ENCODE results near the gene DSG3.

Gene DSG3

DNA sequence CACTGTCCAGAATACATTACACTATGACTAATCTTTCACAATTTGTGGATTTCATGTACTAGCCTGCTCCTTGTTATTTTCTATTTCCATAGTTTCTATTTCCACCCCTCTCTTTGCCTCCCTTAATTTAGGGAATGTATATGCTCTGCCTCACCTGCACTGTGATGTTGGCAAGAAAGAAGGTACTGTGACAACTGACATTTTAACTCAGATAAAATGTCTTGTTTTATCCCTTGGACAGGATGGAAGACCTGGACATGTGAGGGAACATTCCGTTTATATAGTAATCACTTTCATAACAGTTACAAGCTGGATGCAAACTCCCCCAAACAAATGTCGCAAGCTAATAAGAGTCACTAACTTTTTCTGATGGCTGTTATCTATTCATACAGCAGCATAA lies 21.5 kb upstream of the DSG3 start:
- Mint-ChIP-seq H3K27me3 (no peaks in the 10 kb centered on the region), H3K4me3 (no peak overlapping the region), H3K27ac (no peak overlapping the region)

DNA sequence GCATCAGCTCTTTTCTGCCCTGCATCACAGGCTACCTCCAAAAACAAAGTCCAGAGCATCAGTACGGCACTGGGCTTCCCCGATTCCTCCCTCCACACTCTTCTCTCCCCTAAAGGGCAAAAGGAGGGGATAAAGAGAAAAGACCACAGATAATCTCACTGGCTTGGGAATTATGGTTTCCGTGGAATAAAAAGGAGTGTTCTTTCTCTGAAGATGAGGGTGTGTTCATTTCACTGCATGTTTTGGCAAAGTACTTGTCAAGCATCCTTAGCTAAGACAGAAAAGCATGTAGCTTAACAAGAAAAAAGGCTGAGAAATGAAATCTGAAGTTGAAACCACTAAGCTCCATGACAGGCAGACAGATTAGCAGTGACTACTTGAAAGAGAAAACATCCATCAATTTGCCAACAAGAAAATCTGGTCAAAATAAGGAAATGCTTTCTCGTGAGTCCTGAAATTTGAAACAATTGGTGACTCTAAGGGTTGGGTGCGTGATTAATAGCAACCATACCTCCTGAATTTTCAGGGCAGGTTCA lies 20.6 kb upstream of the DSG3 start:
- Mint-ChIP-seq H3K27ac (no peak overlapping the region), H3K4me3 (no peak overlapping the region), H3K27me3 (no peaks in the 10 kb centered on the region), H3K36me3 (no peaks in the 10 kb centered on the region), H3K4me1 (no peaks in the 10 kb centered on the region), H3K9me3 (peaks cover 6% of the 10 kb centered on the region)

More for the DNA sequence above, 21.5 kb upstream of the DSG3 start:
- Mint-ChIP-seq H3K36me3 (no peaks in the 10 kb centered on the region), H3K9me3 (peaks cover 6% of the 10 kb centered on the region), H3K4me1 (no peaks in the 10 kb centered on the region)

- Mint-ChIP-seq H3K27ac (no peak overlapping the region), H3K27me3 (no peaks in the 10 kb centered on the region), H3K4me3 (no peak overlapping the region), H3K36me3 (no peaks in the 10 kb centered on the region), H3K9me3 (peaks cover 6% of the 10 kb centered on the region), H3K4me1 (no peaks in the 10 kb centered on the region)
Observed at GRCh38 chr18:31428211-31428610, 19.3 kb upstream of the DSG3 start.

DNA sequence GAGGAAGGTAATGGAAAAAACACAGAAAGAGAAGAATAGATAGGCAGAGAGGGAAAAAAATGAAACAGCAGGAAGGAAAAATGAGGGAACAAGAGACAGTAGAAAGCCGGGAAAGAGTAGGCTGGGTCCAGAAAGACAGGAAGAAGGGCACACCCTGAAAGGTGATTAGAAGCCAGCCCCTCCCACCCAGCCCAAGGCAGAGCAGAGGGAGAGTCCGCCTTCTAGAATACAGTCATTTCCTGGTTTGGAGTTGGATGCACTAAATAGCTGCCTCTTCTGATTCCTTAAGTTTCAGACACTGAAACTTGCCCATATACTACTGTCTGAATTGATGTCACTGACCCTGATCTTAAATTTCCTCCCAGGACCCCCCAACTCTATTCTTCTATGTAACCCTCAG lies 17.9 kb upstream of the DSG3 start:
- H3K4me1 Mint-ChIP-seq = no peaks in the 10 kb centered on the region
- H3K36me3 Mint-ChIP-seq = no peaks in the 10 kb centered on the region
- H3K4me3 Mint-ChIP-seq = no peak overlapping the region
- peaks cover 4% of the 10 kb centered on the region for H3K9me3 Mint-ChIP-seq
- H3K27ac Mint-ChIP-seq = no peak overlapping the region
- H3K27me3 Mint-ChIP-seq = no peaks in the 10 kb centered on the region

- H3K27me3 Mint-ChIP-seq = no peaks in the 10 kb centered on the region
- peaks cover 4% of the 10 kb centered on the region for H3K9me3 Mint-ChIP-seq
- H3K4me3 Mint-ChIP-seq = no peak overlapping the region
- H3K27ac Mint-ChIP-seq = no peak overlapping the region
- no peaks in the 10 kb centered on the region for H3K36me3 Mint-ChIP-seq
- H3K4me1 Mint-ChIP-seq = no peaks in the 10 kb centered on the region
Observed at GRCh38 chr18:31430072-31430471, 17.5 kb upstream of the DSG3 start.

DNA sequence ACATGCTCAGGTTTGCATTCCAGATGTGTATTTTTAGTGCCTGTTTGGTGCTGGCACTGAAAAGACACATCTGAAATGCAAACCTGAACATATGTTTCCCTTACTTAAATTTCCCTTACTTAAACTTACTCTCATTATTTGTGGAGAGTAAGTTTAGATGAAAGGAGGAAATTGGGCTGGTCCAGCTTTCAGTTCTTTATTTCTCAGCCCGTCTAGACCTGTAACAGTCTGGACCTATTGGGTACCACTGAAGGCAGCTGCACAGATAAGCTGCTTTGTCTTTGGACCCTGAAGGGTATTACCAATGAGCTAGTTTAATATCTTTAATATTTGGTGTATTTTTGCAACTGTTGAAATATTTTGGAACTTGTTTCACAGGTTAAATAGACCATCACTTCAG lies 17.0 kb upstream of the DSG3 start:
- Mint-ChIP-seq H3K36me3 (no peaks in the 10 kb centered on the region), H3K4me3 (no peak overlapping the region), H3K4me1 (no peaks in the 10 kb centered on the region), H3K27me3 (no peaks in the 10 kb centered on the region), H3K27ac (no peak overlapping the region), H3K9me3 (peaks cover 4% of the 10 kb centered on the region)

DNA sequence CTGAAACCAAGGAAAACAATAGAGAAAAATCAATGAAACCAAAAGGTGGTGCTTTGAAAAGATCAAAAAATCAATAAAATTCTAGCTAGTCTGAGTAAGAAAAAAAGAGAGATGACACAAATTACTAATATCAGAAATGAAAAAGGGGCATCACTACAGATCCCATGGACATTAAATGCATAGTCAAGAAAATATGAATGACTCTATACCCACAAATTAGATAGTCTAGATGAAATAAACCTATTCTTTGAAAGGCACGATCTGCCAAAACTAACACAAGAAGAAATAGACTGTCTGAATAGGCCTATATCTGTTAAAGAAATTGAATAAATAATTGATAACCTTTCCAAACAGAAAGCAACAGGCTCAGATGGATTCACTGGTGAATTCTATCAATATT lies 15.2 kb upstream of the DSG3 start:
- Mint-ChIP-seq H3K36me3 (no peaks in the 10 kb centered on the region), H3K9me3 (peaks cover 4% of the 10 kb centered on the region), H3K4me3 (no peak overlapping the region), H3K27me3 (no peaks in the 10 kb centered on the region), H3K4me1 (no peaks in the 10 kb centered on the region), H3K27ac (no peak overlapping the region)

DNA sequence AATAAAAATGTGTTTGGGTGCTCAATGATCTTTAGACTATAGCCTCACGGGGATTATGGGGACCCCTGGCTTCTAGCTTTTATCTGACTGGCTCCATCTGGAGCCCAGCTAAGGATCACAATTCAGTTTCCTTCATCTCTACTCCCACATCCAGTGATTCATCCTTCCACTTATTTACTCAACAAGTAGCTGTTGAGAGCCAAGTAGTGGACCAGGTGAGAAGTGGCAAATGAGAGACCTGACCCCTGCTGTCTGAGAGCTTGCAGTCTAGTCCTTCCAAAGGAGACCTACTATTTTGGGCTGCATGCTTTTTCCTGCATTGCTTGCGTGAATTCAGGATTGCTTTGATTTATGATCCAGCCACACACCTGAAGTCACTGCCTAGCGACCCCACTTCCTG lies 10.7 kb upstream of the DSG3 start:
- Mint-ChIP-seq H3K9me3 (peaks cover 4% of the 10 kb centered on the region), H3K4me1 (no peaks in the 10 kb centered on the region), H3K27me3 (no peaks in the 10 kb centered on the region), H3K27ac (no peak overlapping the region), H3K36me3 (no peaks in the 10 kb centered on the region), H3K4me3 (no peak overlapping the region)

DNA sequence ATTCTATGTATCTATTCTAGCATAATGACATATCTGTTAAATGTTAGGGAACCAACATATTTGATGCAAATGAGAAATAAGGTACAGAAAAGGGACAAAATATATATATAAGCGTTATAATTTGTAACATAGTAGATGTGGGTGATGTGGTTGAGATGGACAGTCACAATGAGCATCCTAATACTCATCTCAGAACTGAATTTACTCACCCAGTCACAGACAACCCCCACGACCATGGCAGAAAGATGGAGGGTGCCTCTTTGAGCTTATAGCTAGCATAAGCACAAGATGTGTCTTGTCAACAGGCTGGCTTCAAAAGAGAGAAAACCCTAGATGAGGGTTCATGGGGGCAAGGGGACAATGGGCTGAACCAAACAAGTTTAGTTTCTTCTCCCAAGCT lies 9.1 kb upstream of the DSG3 start:
- Mint-ChIP-seq H3K27ac (no peak overlapping the region), H3K4me3 (no peak overlapping the region), H3K36me3 (no peaks in the 10 kb centered on the region), H3K27me3 (no peaks in the 10 kb centered on the region), H3K9me3 (peaks cover 4% of the 10 kb centered on the region), H3K4me1 (no peaks in the 10 kb centered on the region)

DNA sequence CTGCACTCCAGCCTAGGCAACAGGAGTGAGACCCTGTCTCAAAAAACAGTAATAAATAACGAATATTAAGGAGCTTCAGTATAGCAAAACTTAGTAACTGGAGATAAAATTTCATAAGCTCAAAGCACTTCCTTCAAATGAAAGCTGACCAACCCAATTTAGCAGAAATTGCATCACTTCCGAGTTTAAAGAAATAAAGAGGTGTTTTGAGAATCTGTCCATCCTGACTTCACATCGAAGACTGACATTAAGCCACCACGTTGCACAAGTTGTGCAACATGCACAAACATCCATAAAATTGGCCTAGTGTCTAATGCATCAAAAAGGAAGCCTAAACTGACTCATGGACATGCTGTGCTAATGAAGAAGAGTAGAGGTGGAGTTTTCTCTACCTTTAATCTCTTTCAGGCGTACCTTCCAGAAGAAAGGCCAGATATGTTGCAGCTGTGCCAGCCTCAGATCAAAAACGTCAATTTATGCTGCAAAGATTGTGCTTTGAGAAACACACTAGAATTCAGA lies 7.7 kb upstream of the DSG3 start:
- Mint-ChIP-seq H3K27ac (no peak overlapping the region), H3K4me3 (no peak overlapping the region), H3K4me1 (no peaks in the 10 kb centered on the region), H3K9me3 (no peaks in the 10 kb centered on the region), H3K27me3 (no peaks in the 10 kb centered on the region), H3K36me3 (no peaks in the 10 kb centered on the region)

GRCh38 chr18:31440787-31441186 lies 6.8 kb upstream of the DSG3 start:
- Mint-ChIP-seq H3K4me3 (no peak overlapping the region), H3K27ac (no peak overlapping the region), H3K4me1 (no peaks in the 10 kb centered on the region), H3K36me3 (no peaks in the 10 kb centered on the region), H3K9me3 (no peaks in the 10 kb centered on the region), H3K27me3 (no peaks in the 10 kb centered on the region)

GRCh38 chr18:31441493-31441892 lies 6.0 kb upstream of the DSG3 start:
- no peaks in the 10 kb centered on the region for H3K27me3 Mint-ChIP-seq
- H3K4me3 Mint-ChIP-seq = no peak overlapping the region
- H3K27ac Mint-ChIP-seq = no peak overlapping the region
- H3K4me1 Mint-ChIP-seq = no peaks in the 10 kb centered on the region
- no peaks in the 10 kb centered on the region for H3K36me3 Mint-ChIP-seq
- no peaks in the 10 kb centered on the region for H3K9me3 Mint-ChIP-seq

GRCh38 chr18:31444142-31444541 lies 3.4 kb upstream of the DSG3 start:
- Mint-ChIP-seq H3K4me3 (no peak overlapping the region), H3K9me3 (no peaks in the 10 kb centered on the region), H3K36me3 (no peaks in the 10 kb centered on the region), H3K27ac (no peak overlapping the region), H3K27me3 (no peaks in the 10 kb centered on the region), H3K4me1 (no peaks in the 10 kb centered on the region)

DNA sequence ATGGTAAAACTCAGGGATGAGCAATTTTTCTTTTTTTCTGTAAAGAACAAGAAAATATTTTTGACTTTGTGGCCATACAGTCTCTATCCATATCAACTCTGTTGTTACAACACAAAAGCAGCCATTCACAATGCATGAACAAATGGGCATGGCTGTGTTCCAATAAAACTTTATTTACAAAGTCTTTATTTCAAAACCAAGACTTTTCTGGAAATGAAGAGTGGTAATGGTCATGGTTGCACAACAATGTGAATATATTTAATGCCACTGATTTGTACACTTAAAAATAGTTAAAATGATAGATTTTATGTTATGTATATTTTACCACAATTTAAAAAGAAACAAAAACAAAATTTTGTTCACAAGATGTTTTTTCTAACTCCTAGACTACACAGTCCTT lies 1.6 kb upstream of the DSG3 start:
- Mint-ChIP-seq H3K27me3 (no peaks in the 10 kb centered on the region), H3K36me3 (no peaks in the 10 kb centered on the region), H3K9me3 (no peaks in the 10 kb centered on the region), H3K4me3 (no peak overlapping the region), H3K27ac (no peak overlapping the region), H3K4me1 (no peaks in the 10 kb centered on the region)

DNA sequence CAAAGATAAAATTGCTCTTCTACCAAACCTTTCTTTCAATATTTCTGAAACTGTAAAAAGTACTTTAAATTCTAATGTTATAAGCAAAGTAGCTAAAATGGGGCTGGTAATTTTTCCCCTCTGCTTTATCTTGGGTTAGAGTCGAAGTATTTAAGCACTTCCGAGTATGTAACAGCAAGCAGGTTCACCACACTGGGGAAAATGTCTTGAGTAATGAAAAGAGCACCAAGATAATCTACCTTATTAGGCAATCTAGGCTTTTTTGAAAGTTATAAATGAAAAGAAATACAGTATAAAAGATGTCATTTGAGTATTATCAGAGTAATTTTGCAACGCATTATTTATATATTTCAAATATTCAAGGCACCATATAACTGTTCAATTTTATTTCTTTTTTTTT lies 687 bp upstream of the DSG3 start:
- no peak overlapping the region for H3K4me3 Mint-ChIP-seq
- H3K36me3 Mint-ChIP-seq = no peaks in the 10 kb centered on the region
- H3K9me3 Mint-ChIP-seq = no peaks in the 10 kb centered on the region
- H3K27ac Mint-ChIP-seq = no peak overlapping the region
- no peaks in the 10 kb centered on the region for H3K4me1 Mint-ChIP-seq
- no peaks in the 10 kb centered on the region for H3K27me3 Mint-ChIP-seq

DNA sequence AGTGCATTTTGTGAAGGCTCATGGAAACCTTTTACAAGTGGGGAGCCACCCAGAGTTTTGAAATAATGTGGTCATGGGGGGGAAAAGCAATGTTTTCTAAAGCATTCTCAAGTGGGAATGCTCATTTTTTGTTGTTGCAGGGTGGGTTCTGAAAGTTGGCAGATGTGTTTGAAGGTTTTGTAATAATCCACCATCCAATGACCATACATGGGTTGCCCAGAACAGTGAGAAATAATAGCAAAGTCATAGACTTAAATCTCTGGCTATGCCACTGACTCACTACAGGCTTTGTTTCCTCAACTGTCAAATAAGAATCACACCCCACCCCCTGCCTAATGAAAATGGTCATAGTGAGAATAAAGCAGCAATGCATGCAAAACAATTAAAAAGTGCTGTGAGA lies 2.9 kb downstream of the DSG3 start:
- Mint-ChIP-seq H3K4me3 (no peak overlapping the region), H3K27me3 (no peaks in the 10 kb centered on the region), H3K4me1 (no peaks in the 10 kb centered on the region), H3K36me3 (no peaks in the 10 kb centered on the region), H3K9me3 (no peaks in the 10 kb centered on the region), H3K27ac (no peak overlapping the region)

DNA sequence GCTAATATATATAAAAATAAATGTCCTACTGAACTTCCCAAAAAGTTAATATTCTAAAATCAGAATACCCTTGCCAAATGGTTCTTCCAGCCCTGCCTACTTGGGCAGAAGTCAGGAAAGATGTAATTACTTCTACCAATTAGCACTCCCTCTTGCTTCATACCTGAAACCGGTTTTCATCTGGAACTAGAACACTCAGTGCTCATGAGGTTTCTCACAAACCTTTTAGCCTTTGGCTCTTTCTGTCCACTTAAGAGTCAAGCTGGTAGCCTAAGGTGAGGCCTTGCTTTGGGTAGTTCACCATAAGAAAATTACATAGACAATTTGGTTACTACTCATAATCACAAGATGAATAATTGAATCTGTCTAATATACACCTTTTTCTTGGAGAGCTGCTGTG lies 4.1 kb downstream of the DSG3 start:
- Mint-ChIP-seq H3K36me3 (no peaks in the 10 kb centered on the region), H3K9me3 (no peaks in the 10 kb centered on the region), H3K27ac (no peak overlapping the region), H3K4me3 (no peak overlapping the region), H3K4me1 (no peaks in the 10 kb centered on the region), H3K27me3 (no peaks in the 10 kb centered on the region)
